Endothelial cell of umbilical vein (primary cell): ENCODE measurements around the gene CD300LD.

Experiments used
- EZH2 ChIP-seq: IDR thresholded peaks from 2 replicates; pipeline ENCODE4 v1.6.1; 2012; ENCODE audit warnings: borderline replicate concordance, low read depth, mild to moderate bottlenecking, moderate library complexity, low read length, inconsistent platforms; ENCODE audit not compliant: severe bottlenecking
- FOS ChIP-seq: IDR thresholded peaks from 2 replicates; pipeline ENCODE4 v1.6.1; 2011; ENCODE audit warnings: mild to moderate bottlenecking, low read length, moderate library complexity, borderline replicate concordance; ENCODE audit not compliant: insufficient read depth
- GATA2 ChIP-seq: IDR thresholded peaks from 2 replicates; pipeline ENCODE4 v1.7.0; 2011; ENCODE audit warnings: low read depth, mild to moderate bottlenecking, moderate library complexity, mixed read lengths, low read length; ENCODE audit not compliant: insufficient read length, insufficient read depth
- JUN ChIP-seq: IDR thresholded peaks from 2 replicates; pipeline ENCODE4 v1.6.1; 2011; ENCODE audit warnings: borderline replicate concordance, low read depth; ENCODE audit not compliant: insufficient read length, insufficient read depth
- MAX ChIP-seq: IDR thresholded peaks from 2 replicates; pipeline ENCODE4 v1.6.1; 2011; ENCODE audit not compliant: insufficient read depth, insufficient read length
- MYC ChIP-seq: IDR thresholded peaks from one replicate; pipeline ENCODE4 v1.6.1; 2011; ENCODE audit warnings: mild to moderate bottlenecking, low read depth, low read length
- POLR2A ChIP-seq: IDR thresholded peaks from 2 replicates; pipeline ENCODE4 v1.6.1; 2012; ENCODE audit warnings: low read depth, mild to moderate bottlenecking, control low read depth, low read length
- POLR2AphosphoS5 ChIP-seq: IDR thresholded peaks from 2 replicates; pipeline ENCODE4 v1.6.1; 2012; ENCODE audit warnings: low read depth, mild to moderate bottlenecking, control low read depth, low read length, moderate library complexity; ENCODE audit not compliant: insufficient read depth
- TF ChIP-seq, protein P1 (sequence below), 2 donors: IDR thresholded peaks; 1 replicate in 1 of 2; 2 replicates in 1 of 2; pipeline ENCODE4 v1.5.1; 2011; ENCODE audit warnings: low read length in 2 of 2, mild to moderate bottlenecking in 2 of 2, moderate library complexity in 2 of 2, control low read depth in 1 of 2, inconsistent platforms in 1 of 2, low read depth in 1 of 2; ENCODE audit not compliant: insufficient read depth in 1 of 2; ENCODE audit errors: extremely low read depth in 1 of 2

- TF ChIP-seq, protein P1, sequence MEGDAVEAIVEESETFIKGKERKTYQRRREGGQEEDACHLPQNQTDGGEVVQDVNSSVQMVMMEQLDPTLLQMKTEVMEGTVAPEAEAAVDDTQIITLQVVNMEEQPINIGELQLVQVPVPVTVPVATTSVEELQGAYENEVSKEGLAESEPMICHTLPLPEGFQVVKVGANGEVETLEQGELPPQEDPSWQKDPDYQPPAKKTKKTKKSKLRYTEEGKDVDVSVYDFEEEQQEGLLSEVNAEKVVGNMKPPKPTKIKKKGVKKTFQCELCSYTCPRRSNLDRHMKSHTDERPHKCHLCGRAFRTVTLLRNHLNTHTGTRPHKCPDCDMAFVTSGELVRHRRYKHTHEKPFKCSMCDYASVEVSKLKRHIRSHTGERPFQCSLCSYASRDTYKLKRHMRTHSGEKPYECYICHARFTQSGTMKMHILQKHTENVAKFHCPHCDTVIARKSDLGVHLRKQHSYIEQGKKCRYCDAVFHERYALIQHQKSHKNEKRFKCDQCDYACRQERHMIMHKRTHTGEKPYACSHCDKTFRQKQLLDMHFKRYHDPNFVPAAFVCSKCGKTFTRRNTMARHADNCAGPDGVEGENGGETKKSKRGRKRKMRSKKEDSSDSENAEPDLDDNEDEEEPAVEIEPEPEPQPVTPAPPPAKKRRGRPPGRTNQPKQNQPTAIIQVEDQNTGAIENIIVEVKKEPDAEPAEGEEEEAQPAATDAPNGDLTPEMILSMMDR (IDR thresholded peaks at IDR 0.05; ENCODE audit: extremely low read depth in 1 of 2, insufficient read depth in 1 of 2, low read depth in 1 of 2, low read length in 2 of 2), result no peak
- TF ChIP-seq POLR2A (no peak), FOS (no peak), POLR2AphosphoS5 (no peak), JUN (no peak), EZH2 (no peak), MAX (no peak), GATA2 (no peak), MYC (no peak)
These were observed 12.2 kb downstream of the CD300LD start for GRCh38 chr17:74579900-74580299.
